ENCODE measurements around the gene TPT1.

DNA sequence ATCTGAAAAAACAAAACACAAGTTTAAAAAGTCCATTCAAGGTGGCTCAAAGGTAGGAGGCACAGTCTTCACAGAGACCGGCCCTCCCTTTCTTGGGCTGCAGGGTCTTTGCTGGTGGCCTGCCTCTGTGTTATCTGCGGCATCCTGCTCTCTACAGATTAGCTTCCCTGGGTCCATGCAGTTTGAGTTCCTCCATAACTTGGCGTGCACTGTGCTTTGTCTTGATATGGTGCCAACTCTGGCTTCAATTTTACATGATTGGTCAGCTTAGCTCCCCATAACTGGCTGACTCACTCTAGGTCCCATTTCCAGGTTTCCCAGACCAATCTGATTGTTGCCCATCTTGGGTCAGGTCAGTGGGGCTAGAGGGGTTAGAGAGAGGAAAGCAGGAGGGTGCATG, 41.8 kb downstream of the TPT1 start:
- TF ChIP-seq, protein P1, sequence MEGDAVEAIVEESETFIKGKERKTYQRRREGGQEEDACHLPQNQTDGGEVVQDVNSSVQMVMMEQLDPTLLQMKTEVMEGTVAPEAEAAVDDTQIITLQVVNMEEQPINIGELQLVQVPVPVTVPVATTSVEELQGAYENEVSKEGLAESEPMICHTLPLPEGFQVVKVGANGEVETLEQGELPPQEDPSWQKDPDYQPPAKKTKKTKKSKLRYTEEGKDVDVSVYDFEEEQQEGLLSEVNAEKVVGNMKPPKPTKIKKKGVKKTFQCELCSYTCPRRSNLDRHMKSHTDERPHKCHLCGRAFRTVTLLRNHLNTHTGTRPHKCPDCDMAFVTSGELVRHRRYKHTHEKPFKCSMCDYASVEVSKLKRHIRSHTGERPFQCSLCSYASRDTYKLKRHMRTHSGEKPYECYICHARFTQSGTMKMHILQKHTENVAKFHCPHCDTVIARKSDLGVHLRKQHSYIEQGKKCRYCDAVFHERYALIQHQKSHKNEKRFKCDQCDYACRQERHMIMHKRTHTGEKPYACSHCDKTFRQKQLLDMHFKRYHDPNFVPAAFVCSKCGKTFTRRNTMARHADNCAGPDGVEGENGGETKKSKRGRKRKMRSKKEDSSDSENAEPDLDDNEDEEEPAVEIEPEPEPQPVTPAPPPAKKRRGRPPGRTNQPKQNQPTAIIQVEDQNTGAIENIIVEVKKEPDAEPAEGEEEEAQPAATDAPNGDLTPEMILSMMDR (conservative IDR thresholded peaks at IDR 0.05; ENCODE audit: low read length), result no peak
- no peak for TF ChIP-seq EZH2phosphoT487 (IDR thresholded peaks at IDR 0.05; ENCODE audit: borderline replicate concordance)

Data from Loucy (cell line).